GM12878 (cell line): Measurements from ENCODE around the gene HYDIN. TPM values are rescaled to one million over a fixed set of nuclear protein-coding genes. Genes with fewer than 3 reads are reported as not detected.

Experiments used
- ATAC-seq: fragments of 200-7000 bp; cut with Tn5 transposase; 3 replicates; pipeline ENCODE4 v1.9.1; 2020; ENCODE audit warnings: mild to moderate bottlenecking, moderate library complexity
- BruUV-seq: library from RNA; stranded (reverse); fragments of 400-500 nt; replicated peaks from 2 replicates; lab custom pipeline; 2021; lab: Mats Ljungman, UMichigan
- CTCF ChIA-PET: fragments of 300-600 bp; sonication (Branson Sonifier 250); formaldehyde crosslinking; extraction: SDS; loops from one replicate; lab custom pipeline; 2021; ENCODE audit warnings: inconsistent platforms; lab: Yijun Ruan, JAX
- POLR2A ChIA-PET: fragments of 350-600 bp; formaldehyde crosslinking; extraction: SDS; loops from one replicate; lab custom pipeline; 2021; ENCODE audit warnings: inconsistent platforms; lab: Charles Lee
- RAD21 ChIA-PET: fragments of 300-600 bp; sonication (Branson Sonifier 250); formaldehyde crosslinking; loops from one replicate; lab custom pipeline; 2023; ENCODE audit warnings: antibody characterized with exemption; ENCODE audit not compliant: unreplicated experiment; lab: Charles Lee
- SMC1A ChIA-PET: fragments of 300-600 bp; sonication (Branson Sonifier 250); formaldehyde crosslinking; loops from one replicate; lab custom pipeline; 2023; ENCODE audit not compliant: unreplicated experiment, uncharacterized antibody; lab: Charles Lee
- DNase-seq: peaks from one replicate; pipeline ENCODE4 v3.0.0-alpha.2; 2011; ENCODE audit warnings: low read depth, low spot score
- FAIRE-seq: peaks from 3 replicates; lab custom pipeline; 2011; peaks lifted over from hg19 to GRCh38; lab: Jason Lieb, UNC
- H2AFZ ChIP-seq: 2 replicates; pipeline ENCODE4 v1.6.0; 2011; ENCODE audit warnings: low read depth, low read length, control low read depth; ENCODE audit not compliant: control insufficient read depth
- H3K27ac ChIP-seq: 2 replicates; pipeline ENCODE4 v1.5.1; 2011; ENCODE audit warnings: control low read depth; ENCODE audit not compliant: control insufficient read depth, insufficient read depth
- H3K27me3 ChIP-seq, 2 experiments: replicated peaks in 1 of 2; 2 replicates each; pipeline versions ENCODE4 v1.6.0 to v1.6.1; 2011; ENCODE audit warnings: low read length in 1 of 2; ENCODE audit not compliant: control insufficient read depth in 2 of 2, insufficient read depth in 2 of 2
- H3K36me3 ChIP-seq, 2 experiments: 2 replicates each; pipeline ENCODE4 v1.5.1; 2011; ENCODE audit warnings: low read length in 1 of 2; ENCODE audit not compliant: control insufficient read depth in 2 of 2, insufficient read depth in 2 of 2
- H3K4me1 ChIP-seq: 2 replicates; pipeline ENCODE4 v1.6.1; 2011; ENCODE audit warnings: mild to moderate bottlenecking, low read length, moderate library complexity, mixed read lengths; ENCODE audit not compliant: control insufficient read depth, insufficient read depth
- H3K4me2 ChIP-seq: 2 replicates; pipeline ENCODE4 v1.6.0; 2011; ENCODE audit warnings: control low read depth; ENCODE audit not compliant: control insufficient read depth, insufficient read depth
- H3K4me3 ChIP-seq: fragments of 200-600 bp; sonication (generic); 2 replicates; pipeline ENCODE4 v1.5.1; 2016
- H3K79me2 ChIP-seq: 2 replicates; pipeline ENCODE4 v1.6.0; 2011; ENCODE audit warnings: low read length; ENCODE audit not compliant: control insufficient read depth, insufficient read depth
- H3K9ac ChIP-seq: 2 replicates; pipeline ENCODE4 v1.8.0; 2011; ENCODE audit warnings: low read length, control low read depth, mixed read lengths; ENCODE audit not compliant: control insufficient read depth, insufficient read depth
- H3K9me3 ChIP-seq: replicated peaks from 3 replicates; pipeline ENCODE4 v1.5.1; 2011; ENCODE audit warnings: mild to moderate bottlenecking, low read length; ENCODE audit not compliant: control insufficient read depth, insufficient read depth
- H4K20me1 ChIP-seq: 2 replicates; pipeline ENCODE4 v1.6.0; 2011; ENCODE audit not compliant: control insufficient read depth, insufficient read depth
- BACH1 ChIP-seq: fragments of 450-650 bp; IDR thresholded peaks from 2 replicates; pipeline ENCODE4 v1.6.1; 2017; ENCODE audit warnings: mild to moderate bottlenecking, borderline replicate concordance
- BHLHE40 ChIP-seq, 2 experiments: fragments of 450-650 bp in 1 of 2; IDR thresholded peaks; 2 replicates each; pipeline ENCODE4 v1.6.1; 2011 to 2017; ENCODE audit warnings: low read depth in 2 of 2, borderline replicate concordance in 1 of 2, improper control_type of control experiment in 1 of 2, low read length in 1 of 2, mild to moderate bottlenecking in 1 of 2
- CEBPB ChIP-seq, 2 experiments: fragments of 150-350 bp in 1 of 2; IDR thresholded peaks; 2 replicates each; pipeline ENCODE4 v1.6.1; 2012 to 2014; ENCODE audit warnings: low read depth in 2 of 2, low read length in 2 of 2, borderline replicate concordance in 1 of 2, inconsistent platforms in 1 of 2
- CREB1 ChIP-seq: IDR thresholded peaks from 2 replicates; pipeline ENCODE4 v1.6.1; 2012; ENCODE audit warnings: low read depth, mild to moderate bottlenecking, inconsistent platforms
- E2F4 ChIP-seq: IDR thresholded peaks from 2 replicates; pipeline ENCODE4 v1.6.1; 2012; ENCODE audit warnings: low read depth, low read length, improper control_type of control experiment
- E2F8 ChIP-seq: fragments of 450-650 bp; IDR thresholded peaks from 2 replicates; pipeline ENCODE4 v1.6.1; 2018; ENCODE audit warnings: mild to moderate bottlenecking, low read depth, moderate library complexity; ENCODE audit not compliant: partially characterized antibody
- E4F1 ChIP-seq: fragments of 450-650 bp; IDR thresholded peaks from 2 replicates; pipeline ENCODE4 v1.6.1; 2018; ENCODE audit warnings: borderline replicate concordance, mild to moderate bottlenecking; ENCODE audit not compliant: partially characterized antibody
- HCFC1 ChIP-seq: fragments of 150-350 bp; IDR thresholded peaks from 2 replicates; pipeline ENCODE4 v1.6.1; 2014; ENCODE audit warnings: low read length
- HDAC2 ChIP-seq: fragments of 200-600 bp; sonication (generic); IDR thresholded peaks from 2 replicates; pipeline ENCODE4 v1.6.1; 2017
- MEF2A ChIP-seq: IDR thresholded peaks from 2 replicates; pipeline ENCODE4 v1.6.1; 2011; ENCODE audit warnings: low read depth, mild to moderate bottlenecking, low read length, moderate library complexity; ENCODE audit not compliant: insufficient read depth
- MYB ChIP-seq: fragments of 150-350 bp; IDR thresholded peaks from 2 replicates; pipeline ENCODE4 v1.6.1; 2014; ENCODE audit warnings: mild to moderate bottlenecking, low read depth, low read length, borderline replicate concordance
- PML ChIP-seq: IDR thresholded peaks from 2 replicates; pipeline ENCODE4 v1.6.1; 2012; ENCODE audit warnings: low read length, inconsistent platforms
- POLR2AphosphoS2 ChIP-seq: IDR thresholded peaks from 2 replicates; pipeline ENCODE4 v1.6.1; 2011; ENCODE audit warnings: low read depth, mild to moderate bottlenecking, low read length, improper control_type of control experiment, moderate library complexity
- RUNX3 ChIP-seq: IDR thresholded peaks from 2 replicates; pipeline ENCODE4 v1.6.1; 2012; ENCODE audit warnings: low read length, inconsistent platforms
- SP1 ChIP-seq: IDR thresholded peaks from one replicate; pipeline ENCODE4 v1.6.1; 2011; ENCODE audit warnings: low read depth, low read length
- ZBTB33 ChIP-seq: fragments of 450-650 bp; IDR thresholded peaks from 2 replicates; pipeline ENCODE4 v1.6.1; 2017; ENCODE audit warnings: mild to moderate bottlenecking
- ZNF217 ChIP-seq: fragments of 450-650 bp; IDR thresholded peaks from 2 replicates; pipeline ENCODE4 v1.6.1; 2017; ENCODE audit warnings: antibody characterized with exemption, mild to moderate bottlenecking
- WGBS: methylation state at CpG from one replicate; pipeline ENCODE4 v1.1.6; 2016; ENCODE audit warnings: low lambda C conversion rate; ENCODE audit not compliant: insufficient replicate concordance, insufficient coverage; ENCODE audit errors: missing lambda C conversion rate; 5-methylcytosine and 5-hydroxymethylcytosine counted together
- in situ Hi-C: fragments of 300-500 bp; cut with MboI; formaldehyde crosslinking; loops from 9 replicates; pipeline ENCODE4 v1.14.3; 2018; ENCODE audit warnings: mixed read lengths
- intact Hi-C: fragments of 100-400 bp; cut with micrococcal nuclease; formaldehyde crosslinking; loops from one replicate; pipeline ENCODE4 v1.14.2; 2022; ENCODE audit not compliant: unreplicated experiment
- polyA plus RNA-seq, 11 experiments: library from polyadenylated mRNA; depleted of rRNA in 4 of 11; unstranded in 6 of 11; stranded (reverse) in 5 of 11; fragments of >200 nt; fragmentation: Nextera tagmentation in 4 of 11; fragmentation: Illumina TruSeq in 1 of 11; extraction: Ambion mirVana in 4 of 11; extraction: Trizol in 1 of 11; gene quantifications; 1 replicate in 1 of 11; 2 replicates in 10 of 11; pipeline versions ENCODE4 v1.2.1 to v1.2.3, GENCODE V29; 2011 to 2016; ENCODE audit warnings: inconsistent platforms in 2 of 11, missing spikeins in 2 of 11, low read depth in 1 of 11
- total RNA-seq, 4 experiments: library from RNA; depleted of rRNA in 3 of 4; stranded (reverse); fragments of >200 nt in 3 of 4; fragmentation: Illumina TruSeq in 1 of 4; extraction: Trizol in 1 of 4; gene quantifications; 2 replicates each; pipeline versions ENCODE4 v1.2.1 to v1.2.3, GENCODE V29; 2013 to 2021

Gene HYDIN
- total and polyA plus RNA-seq, 10 of the 15 experiments (the other 5 are each of a cell fraction or from before 2014, with no cell fraction given) = 0.01 to 0.30 (median 0.10) TPM; not detected in 7

GRCh38 chr16:71217506-71217905 lies 13.0 kb downstream of the HYDIN start:
- ChIA-PET SMC1A (no interaction called here), POLR2A (no interaction called here), CTCF (interaction anchor here (1.1 to 1.7 kb wide), 2 partner anchors 72 to 94 kb away, joined by 3 to 7 read pairs; partner anchors contain the start of gene CMTR2), RAD21 (interaction anchor here (0.9 to 1.3 kb wide), 2 partner anchors 51 to 94 kb away, joined by 3 read pairs; no protein-coding TSS in a partner anchor)
- H4K20me1 ChIP-seq = no peaks in the 10 kb centered on the region
- BruUV-seq = no TSS peak
- 45% methylated on average over 4 of the region's 4 CpGs for WGBS
- ATAC-seq = no peak
- no peak overlapping the region for H3K27ac ChIP-seq
- intact Hi-C loops (no loop called here), in situ Hi-C loops (no loop called here)
- H3K9me3 ChIP-seq = no peaks in the 10 kb centered on the region
- no peaks in the 10 kb centered on the region for H3K36me3 ChIP-seq
- H3K27me3 ChIP-seq = no peaks in the 10 kb centered on the region
- no peak for FAIRE-seq
- no peak overlapping the region for H2AFZ ChIP-seq
- DNase-seq = no peak
- no peak overlapping the region for H3K4me2 ChIP-seq
- no peak overlapping the region for H3K9ac ChIP-seq
- H3K4me1 ChIP-seq = no peaks in the 10 kb centered on the region
- H3K79me2 ChIP-seq = no peaks in the 10 kb centered on the region
- H3K4me3 ChIP-seq = no peak overlapping the region
- no peak for TF ChIP-seq HCFC1
- no peak for TF ChIP-seq ZNF217
- no peak for TF ChIP-seq PML
- no peak for TF ChIP-seq E2F4
- TF ChIP-seq CEBPB (IDR thresholded peaks at IDR 0.05; ENCODE audit: borderline replicate concordance in 1 of 2, low read depth in 2 of 2, low read length in 2 of 2) = no peak
- TF ChIP-seq BHLHE40 (IDR thresholded peaks at IDR 0.05; ENCODE audit: borderline replicate concordance in 1 of 2, low read depth in 2 of 2, low read length in 1 of 2) = no peak
- TF ChIP-seq SP1 = no peak
- no peak for TF ChIP-seq E2F8
- TF ChIP-seq ZBTB33 = no peak
- TF ChIP-seq POLR2AphosphoS2 = no peak
- no peak for TF ChIP-seq RUNX3
- TF ChIP-seq MEF2A = no peak
- no peak for TF ChIP-seq HDAC2
- TF ChIP-seq BACH1 = no peak
- no peak for TF ChIP-seq MYB
- no peak for TF ChIP-seq E4F1
- no peak for TF ChIP-seq CREB1
